Myocyte (in vitro differentiated cells): Measurements from ENCODE around the gene COQ5. TPM values are rescaled to one million over a fixed set of nuclear protein-coding genes. Genes with fewer than 3 reads are reported as not detected.
A peak's percentile ranks its signal among the peaks of the same experiment; 100 is the strongest.

ENCODE experiments used
- DNase-seq: peaks from one replicate; pipeline ENCODE4 v3.0.0-alpha.2; 2012; ENCODE audit warnings: low read depth
- total RNA-seq: library from RNA; depleted of rRNA; stranded (reverse); fragments of >200 nt; gene quantifications from 2 replicates; pipeline ENCODE4 v1.2.3, GENCODE V29; 2014

The COQ5 gene
- total RNA-seq, 1 donor from 2014 or later = 28.6 TPM

DNA sequence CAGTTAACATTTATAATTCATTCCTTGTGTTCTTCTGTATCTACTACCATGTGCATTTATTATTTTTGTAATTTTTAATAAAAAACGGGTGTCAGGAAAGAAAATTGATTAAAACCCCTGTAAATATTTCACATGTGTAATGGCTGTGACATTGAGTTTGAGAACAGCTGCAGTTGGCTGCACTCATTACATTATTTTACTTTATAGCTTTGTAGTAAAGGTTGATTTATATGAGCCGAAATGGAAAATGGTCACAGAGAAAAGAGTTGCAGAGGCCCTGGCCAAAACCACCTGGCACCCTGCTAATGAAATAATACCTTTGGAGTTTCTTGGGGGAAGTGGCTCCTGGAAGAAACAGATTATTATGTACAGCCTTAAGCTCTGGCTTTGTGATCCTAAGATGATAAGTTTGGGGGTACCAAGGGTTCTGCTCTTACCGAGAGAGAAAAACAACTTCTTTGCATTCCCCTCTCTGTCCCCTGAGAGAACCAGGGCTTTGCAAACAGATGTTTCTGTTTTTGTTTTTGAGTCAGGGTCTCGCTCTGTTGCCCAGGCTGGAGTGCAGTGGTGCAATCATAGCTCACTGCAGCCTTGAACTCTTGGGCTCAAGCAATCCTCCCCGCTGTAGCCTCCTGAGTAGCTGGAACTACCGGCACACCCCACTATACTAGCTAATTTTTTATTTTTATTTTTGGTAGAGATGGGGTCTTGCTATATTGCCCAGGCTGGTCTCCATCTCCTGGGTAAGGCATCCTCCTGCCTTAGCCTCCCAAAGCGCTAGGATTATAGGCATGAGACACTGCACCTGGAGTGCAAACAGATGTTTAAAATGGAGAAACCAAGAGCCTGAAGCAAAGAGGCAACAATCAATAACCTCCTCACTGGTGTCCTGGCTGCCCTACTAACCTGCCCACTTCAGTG, 42.7 kb downstream of the COQ5 start:
- no peak for DNase-seq

DNA sequence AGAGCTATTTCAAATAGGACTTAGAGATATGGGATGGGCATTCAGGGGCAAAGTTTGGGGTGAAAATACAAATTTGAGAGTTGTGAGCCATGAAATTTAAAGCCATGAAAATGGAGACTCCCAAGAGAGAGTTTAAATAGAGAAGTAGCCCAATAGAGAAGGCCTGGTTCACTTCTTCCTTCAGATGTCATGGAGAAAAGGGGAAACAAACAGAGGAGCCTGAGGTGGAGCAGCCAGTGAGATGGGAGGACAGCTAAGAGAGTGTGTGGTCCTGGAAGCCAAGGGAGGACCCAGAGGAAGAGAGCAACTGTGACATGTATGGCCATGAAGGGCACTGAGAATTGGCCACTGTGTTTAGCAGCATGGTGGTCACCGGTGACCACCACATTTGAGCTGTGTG, 45.3 kb downstream of the COQ5 start:
- DNase-seq = no peak

GRCh38 chr12:120481022-120481767, 47.8 kb downstream of the COQ5 start:
- DNase-seq = no peak

GRCh38 chr12:120480211-120480610, 48.7 kb downstream of the COQ5 start:
- DNase-seq = no peak

DNA sequence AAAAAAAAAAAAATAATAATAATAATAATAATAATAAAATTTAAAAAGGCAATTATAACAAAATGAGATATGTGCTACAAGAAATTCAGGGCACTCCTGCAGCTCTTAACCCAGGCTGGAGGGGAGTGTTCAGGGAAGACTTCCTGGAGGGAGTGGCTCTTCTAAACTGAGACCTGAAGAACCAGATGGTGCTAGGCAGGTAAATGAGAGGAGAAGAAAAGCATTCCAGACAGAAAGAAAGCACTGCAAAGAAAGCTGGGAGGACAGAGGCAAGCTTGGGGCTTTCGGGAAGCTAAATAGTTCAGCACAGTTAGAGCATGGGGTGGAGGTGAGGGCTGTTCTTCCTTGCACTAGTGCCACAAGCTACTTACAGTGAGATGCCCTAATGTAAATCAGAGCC, 49.5 kb downstream of the COQ5 start:
- DNase-seq = no peak

GRCh38 chr12:120475643-120476042, 53.3 kb downstream of the COQ5 start:
- no peak for DNase-seq

- DNase-seq = peak; percentile 36
These were observed 54.4 kb downstream of the COQ5 start for GRCh38 chr12:120474616-120474960.

GRCh38 chr12:120473807-120474615, 54.9 kb downstream of the COQ5 start:
- DNase-seq = no peak

DNA sequence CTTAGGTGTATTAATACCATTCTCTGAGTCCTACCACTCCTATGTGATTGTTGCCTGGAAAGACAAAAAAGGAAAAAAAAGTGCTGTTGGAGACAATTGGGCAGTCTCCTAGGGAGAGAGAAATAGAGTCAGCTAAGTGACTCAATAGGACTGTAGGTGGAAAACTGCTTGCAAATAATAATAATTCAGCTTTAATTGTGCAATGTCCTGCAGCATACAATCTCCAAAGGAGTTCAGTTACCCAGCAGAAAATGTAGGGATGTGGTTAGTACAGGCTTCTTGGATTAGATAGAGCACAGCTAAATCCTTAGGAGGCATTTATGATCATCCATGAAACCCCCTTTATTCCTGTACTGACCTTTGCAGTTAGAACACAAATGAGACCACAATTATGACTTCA, 56.4 kb downstream of the COQ5 start:
- no peak for DNase-seq

- no peak for DNase-seq
These were observed 58.7 kb downstream of the COQ5 start for GRCh38 chr12:120470150-120470784.

GRCh38 chr12:120469450-120470149, 59.4 kb downstream of the COQ5 start, which contains the start of gene SRSF9:
SRSF9 (minus strand) TSS chr12:120469748; CDS start chr12:120469609, 139 bp downstream.
- DNase-seq = peak; percentile 97

GRCh38 chr12:120468821-120469449, 60.0 kb downstream of the COQ5 start:
- DNase-seq = no peak

DNA sequence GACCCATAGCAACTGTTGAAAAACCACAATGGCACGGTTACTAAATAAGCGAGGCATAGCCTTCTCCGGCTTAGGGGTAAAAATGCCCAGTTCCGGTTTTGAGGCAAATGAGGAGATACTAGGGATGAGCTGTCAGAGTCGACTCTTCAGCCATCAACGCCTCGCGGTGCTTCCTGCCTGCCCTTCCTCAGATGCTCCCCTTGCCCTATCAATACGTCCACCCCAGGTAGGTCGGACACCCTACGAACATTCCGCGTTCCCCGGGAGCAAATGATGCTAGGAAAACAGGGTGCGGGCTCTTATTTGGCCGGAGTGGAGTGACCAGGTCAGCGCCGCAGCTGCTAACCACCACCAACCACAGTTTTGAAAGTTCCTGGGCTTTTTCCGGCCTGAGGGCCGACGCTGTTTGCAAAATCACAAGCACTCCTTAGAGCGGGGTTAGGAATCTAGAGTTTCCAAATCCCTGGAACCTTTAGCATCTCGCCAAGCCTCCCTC, 60.6 kb downstream of the COQ5 start:
- DNase-seq = peak; percentile 73

- DNase-seq = no peak
These were observed 61.5 kb downstream of the COQ5 start for GRCh38 chr12:120467439-120467838.

DNA sequence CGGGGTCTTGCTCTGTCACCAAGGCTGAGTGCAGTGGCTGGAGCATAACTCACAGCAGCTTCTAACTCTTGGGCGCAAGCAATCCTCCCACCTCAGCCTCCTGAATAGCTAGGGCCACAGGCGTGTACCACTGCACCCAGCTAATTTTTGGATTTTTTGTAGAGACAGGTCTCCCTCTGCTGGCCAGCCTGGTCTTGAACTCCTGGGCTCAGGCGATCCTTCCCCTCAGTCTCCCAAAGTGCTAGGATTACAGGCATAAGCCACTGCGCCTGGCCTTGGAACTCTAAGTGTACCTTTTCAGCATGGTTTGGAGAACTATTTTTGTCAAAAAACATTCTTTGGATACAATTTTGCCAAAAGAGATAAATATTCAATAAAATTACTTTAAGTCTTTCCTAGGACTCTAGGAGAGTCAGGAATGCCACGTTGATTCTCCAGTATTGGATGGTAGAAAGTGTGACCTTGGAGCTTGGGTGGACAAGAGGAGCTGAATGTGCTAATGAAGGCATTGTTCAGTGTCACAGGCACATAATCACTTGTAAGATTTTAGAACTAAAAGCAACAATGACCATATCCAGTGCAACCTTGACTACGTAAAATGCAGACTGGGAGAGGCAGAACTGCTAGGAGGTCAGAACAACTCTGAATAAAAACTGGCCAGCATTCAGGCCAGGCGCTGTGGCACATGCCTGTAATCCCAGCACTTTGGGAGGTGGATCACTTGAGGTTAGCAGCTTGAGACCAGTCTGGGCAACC, 62.2 kb downstream of the COQ5 start:
- peak; percentile 50 for DNase-seq

DNA sequence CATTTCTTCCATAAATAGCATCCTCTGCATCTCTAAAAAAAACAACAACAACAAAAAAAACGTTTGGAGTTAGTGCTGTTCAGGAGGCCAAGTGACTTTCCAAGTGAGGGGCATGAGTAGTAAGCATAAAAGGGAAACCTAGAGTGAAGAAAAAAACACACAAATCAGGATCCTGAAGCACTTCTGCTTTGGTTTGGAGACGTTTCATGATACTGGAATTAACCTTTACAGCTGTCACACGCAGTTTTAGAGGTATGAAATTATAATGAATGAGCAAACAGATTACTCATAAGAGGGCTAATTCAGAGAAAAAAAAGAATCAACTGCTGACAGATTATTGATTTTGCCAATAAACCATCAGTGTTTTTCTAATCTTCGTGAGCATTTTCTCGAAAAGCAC, 63.2 kb downstream of the COQ5 start:
- DNase-seq = no peak

DNA sequence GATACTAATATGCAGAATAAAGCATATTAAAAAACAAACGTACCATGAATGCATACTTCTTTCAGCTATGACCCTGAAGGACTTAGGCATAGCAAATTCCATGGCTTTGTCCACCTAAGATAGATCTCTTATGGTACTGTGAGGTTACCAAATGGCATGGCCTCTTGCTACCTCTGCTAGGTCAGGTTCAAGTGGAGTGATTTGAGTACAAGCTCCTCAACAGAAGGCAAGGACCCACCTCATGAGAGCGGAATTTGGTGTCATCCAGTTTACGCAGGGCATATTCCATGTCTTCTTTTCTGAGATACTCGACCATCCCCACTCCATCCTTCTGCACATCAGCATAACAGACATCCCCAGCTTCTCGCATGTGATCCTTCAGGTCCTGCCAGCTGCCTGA, 65.2 kb downstream of the COQ5 start:
- DNase-seq = no peak

DNA sequence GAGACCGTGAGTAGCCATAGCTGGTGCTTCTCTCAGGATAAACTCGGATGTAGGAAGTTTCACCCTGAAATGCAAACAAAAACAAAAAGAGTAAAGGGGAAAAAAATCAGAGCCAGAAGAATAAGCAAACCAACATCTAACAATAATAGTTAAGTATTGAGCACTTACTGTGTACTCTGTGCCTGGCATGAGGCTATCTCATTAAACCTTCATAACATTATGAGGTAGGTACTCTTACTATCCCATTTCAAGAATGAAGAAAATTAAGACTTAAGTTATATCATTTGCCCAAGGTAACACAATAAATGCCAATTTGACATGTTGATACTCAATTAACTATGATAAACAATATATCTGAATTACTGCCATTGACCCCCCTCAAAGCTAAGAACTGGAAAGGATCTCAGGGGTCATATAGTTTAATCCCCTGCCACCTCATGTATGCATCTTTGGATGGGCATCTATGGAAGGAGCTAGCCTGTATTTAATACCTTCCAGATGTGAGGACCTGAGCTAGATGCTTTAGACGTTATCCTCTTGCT, 66.8 kb downstream of the COQ5 start:
- DNase-seq = no peak

DNA sequence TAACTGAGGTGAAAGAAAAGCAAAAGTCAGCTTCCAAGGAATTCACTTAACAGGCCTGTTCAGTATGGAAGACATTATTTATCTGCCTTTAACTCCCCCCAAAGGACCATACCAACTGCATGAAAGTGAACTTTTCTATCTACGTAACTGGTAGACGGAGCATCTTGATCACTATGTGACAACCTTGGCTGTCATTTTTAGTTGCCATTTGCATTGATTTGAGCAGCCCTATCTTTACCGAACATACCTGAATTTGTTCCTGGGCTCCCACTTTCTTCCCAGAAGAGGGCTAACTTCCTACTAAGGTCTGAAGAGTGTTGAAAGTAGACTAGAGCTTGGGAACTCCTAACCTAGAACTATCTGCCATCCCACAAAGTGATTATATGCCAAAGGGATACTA, 68.8 kb downstream of the COQ5 start:
- no peak for DNase-seq
